PC-9 (cell line): Measurements from ENCODE around the gene MACROD2.

Source experiments
- CTCF ChIP-seq: fragments of 200-600 bp; sonication (generic); conservative IDR thresholded peaks from 2 replicates; pipeline ENCODE4 v1.6.1; 2017; ENCODE audit warnings: mixed run types, antibody characterized with exemption, mild to moderate bottlenecking, moderate library complexity
- EZH2 ChIP-seq: fragments of 200-600 bp; sonication (generic); IDR thresholded peaks from 2 replicates; pipeline ENCODE4 v1.8.0; 2017; ENCODE audit warnings: antibody characterized with exemption, low read depth

GRCh38 chr20:15977758-15978157 is 1982.4 kb downstream of the MACROD2 start:
- TF ChIP-seq CTCF (no peak), EZH2 (no peak)
